Measurements from ENCODE around the gene ABHD2.

DNA sequence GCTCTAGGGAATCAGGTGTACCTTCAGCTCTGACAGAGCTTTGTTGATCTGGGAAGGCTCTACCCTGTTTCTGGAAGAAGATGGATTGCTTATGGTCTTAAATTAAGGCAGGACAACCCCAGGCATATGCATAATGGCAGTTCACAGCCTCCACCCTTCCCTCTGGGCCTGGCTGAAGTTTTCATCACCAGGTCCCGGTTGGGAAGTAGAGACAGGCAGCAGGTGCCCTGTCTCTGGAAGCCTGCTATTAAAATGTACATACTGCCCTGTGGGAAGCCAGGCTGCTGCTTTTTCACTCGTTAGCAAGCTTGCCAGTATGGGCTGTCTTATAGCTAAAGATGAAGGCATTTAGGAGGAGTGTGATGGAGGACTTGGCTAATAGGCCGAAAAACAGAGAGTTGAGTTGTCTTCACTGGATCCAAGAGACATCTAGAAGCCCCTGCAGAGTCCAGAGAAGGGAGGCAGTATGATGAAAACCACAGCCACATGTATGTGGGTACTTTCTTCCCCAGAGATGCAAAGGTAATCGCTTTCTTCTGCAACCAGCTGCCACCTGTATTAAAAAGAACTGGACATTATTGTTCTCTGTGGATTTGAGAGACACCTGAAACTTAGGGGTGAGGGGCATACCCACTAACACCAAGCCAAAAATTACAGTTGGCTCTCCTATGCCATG is 34.4 kb downstream of the ABHD2 start:
- no peak for TF ChIP-seq POLR2A (IDR thresholded peaks at IDR 0.05)
- TF ChIP-seq, protein P1, sequence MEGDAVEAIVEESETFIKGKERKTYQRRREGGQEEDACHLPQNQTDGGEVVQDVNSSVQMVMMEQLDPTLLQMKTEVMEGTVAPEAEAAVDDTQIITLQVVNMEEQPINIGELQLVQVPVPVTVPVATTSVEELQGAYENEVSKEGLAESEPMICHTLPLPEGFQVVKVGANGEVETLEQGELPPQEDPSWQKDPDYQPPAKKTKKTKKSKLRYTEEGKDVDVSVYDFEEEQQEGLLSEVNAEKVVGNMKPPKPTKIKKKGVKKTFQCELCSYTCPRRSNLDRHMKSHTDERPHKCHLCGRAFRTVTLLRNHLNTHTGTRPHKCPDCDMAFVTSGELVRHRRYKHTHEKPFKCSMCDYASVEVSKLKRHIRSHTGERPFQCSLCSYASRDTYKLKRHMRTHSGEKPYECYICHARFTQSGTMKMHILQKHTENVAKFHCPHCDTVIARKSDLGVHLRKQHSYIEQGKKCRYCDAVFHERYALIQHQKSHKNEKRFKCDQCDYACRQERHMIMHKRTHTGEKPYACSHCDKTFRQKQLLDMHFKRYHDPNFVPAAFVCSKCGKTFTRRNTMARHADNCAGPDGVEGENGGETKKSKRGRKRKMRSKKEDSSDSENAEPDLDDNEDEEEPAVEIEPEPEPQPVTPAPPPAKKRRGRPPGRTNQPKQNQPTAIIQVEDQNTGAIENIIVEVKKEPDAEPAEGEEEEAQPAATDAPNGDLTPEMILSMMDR (IDR thresholded peaks at IDR 0.05) = no peak
